ENCODE results near the gene SUCLG2.

Gene SUCLG2

DNA sequence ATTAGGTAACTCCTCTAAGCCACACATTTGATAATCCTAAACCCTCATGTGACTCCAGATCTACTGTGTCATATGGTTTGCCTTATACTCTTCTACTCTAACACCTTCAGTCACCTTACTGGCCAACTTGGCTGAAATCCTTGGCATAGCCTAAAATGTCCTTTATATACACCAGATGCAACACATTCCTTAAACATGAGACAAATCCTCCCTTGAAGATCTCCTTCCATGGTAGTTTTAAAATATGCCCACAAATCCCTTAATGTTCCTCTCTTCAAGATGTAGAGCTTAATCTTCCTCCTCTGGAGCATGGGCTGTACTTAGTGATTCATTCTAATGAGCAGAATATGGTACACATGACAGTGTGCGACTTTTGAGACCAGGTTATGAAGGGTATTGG lies 238.9 kb downstream of the SUCLG2 start:
- no peak overlapping the region for H3K4me3 ChIP-seq
- no peaks in the 10 kb centered on the region for H3K9me3 ChIP-seq
- no peak for DNase-seq (ENCODE audit: low spot score in 2 of 2)
- H3K27me3 ChIP-seq (ENCODE audit: low read depth), result no peaks in the 10 kb centered on the region
- H3K36me3 ChIP-seq (replicated peaks), result no peaks in the 10 kb centered on the region
- no peaks in the 10 kb centered on the region for H3K4me1 ChIP-seq
- in situ Hi-C loops (cut with MboI; ENCODE audit: low sequenced_read_pairs), result no loop called here

GRCh38 chr3:67414740-67415139 lies 239.7 kb downstream of the SUCLG2 start:
- Histone ChIP-seq H3K27me3 (ENCODE audit: low read depth) (no peaks in the 10 kb centered on the region), H3K4me3 (no peak overlapping the region), H3K36me3 (replicated peaks) (no peaks in the 10 kb centered on the region), H3K9me3 (no peaks in the 10 kb centered on the region), H3K4me1 (no peaks in the 10 kb centered on the region)
- no peak for DNase-seq (ENCODE audit: low spot score in 2 of 2)
- in situ Hi-C loops (cut with MboI; ENCODE audit: low sequenced_read_pairs), result no loop called here

- DNase-seq (ENCODE audit: low spot score in 2 of 2), result no peak
- in situ Hi-C loops (cut with MboI; ENCODE audit: low sequenced_read_pairs), result no loop called here
- H3K4me3 ChIP-seq, result no peak overlapping the region
- no peaks in the 10 kb centered on the region for H3K4me1 ChIP-seq
- H3K27me3 ChIP-seq (ENCODE audit: low read depth), result no peaks in the 10 kb centered on the region
- H3K36me3 ChIP-seq (replicated peaks), result no peaks in the 10 kb centered on the region
- H3K9me3 ChIP-seq, result no peaks in the 10 kb centered on the region
Measured at GRCh38 chr3:67405193-67405592, 249.2 kb downstream of the SUCLG2 start.

- no peak overlapping the region for H3K4me3 ChIP-seq
- no peaks in the 10 kb centered on the region for H3K9me3 ChIP-seq
- in situ Hi-C loops (cut with MboI; ENCODE audit: low sequenced_read_pairs), result no loop called here
- H3K27me3 ChIP-seq (ENCODE audit: low read depth), result no peaks in the 10 kb centered on the region
- DNase-seq (ENCODE audit: low spot score in 2 of 2), result no peak
- no peaks in the 10 kb centered on the region for H3K4me1 ChIP-seq
- H3K36me3 ChIP-seq (replicated peaks), result no peaks in the 10 kb centered on the region
Measured at GRCh38 chr3:67402873-67403272, 251.5 kb downstream of the SUCLG2 start.

DNA sequence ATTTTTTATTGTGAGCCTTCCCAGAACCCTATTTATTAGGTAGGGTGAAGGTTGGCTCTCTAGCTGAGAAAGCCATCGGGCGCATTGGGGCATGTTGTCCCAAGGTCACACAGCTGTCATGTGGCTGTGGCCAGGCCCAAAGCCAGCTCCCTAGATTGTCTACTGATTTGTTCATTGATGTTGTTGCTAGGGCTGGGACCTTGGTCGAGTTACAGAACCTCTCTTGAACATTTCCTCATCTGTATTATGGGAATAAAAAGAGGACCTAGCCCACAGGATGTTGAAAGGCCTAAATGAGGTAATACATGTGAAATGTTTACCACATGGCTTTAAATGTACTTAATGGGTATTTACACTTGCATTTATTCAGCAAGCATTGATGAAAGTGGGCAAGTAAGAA lies 252.5 kb downstream of the SUCLG2 start:
- in situ Hi-C loops (cut with MboI; ENCODE audit: low sequenced_read_pairs), result no loop called here
- no peaks in the 10 kb centered on the region for H3K36me3 ChIP-seq (replicated peaks)
- H3K27me3 ChIP-seq (ENCODE audit: low read depth), result no peaks in the 10 kb centered on the region
- H3K9me3 ChIP-seq, result no peaks in the 10 kb centered on the region
- H3K4me3 ChIP-seq, result no peak overlapping the region
- H3K4me1 ChIP-seq, result no peaks in the 10 kb centered on the region
- no peak for DNase-seq (ENCODE audit: low spot score in 2 of 2)

- in situ Hi-C loops (cut with MboI; ENCODE audit: low sequenced_read_pairs), result no loop called here
- Histone ChIP-seq H3K9me3 (no peaks in the 10 kb centered on the region), H3K4me1 (no peaks in the 10 kb centered on the region), H3K4me3 (no peak overlapping the region), H3K27me3 (ENCODE audit: low read depth) (no peaks in the 10 kb centered on the region), H3K36me3 (replicated peaks) (no peaks in the 10 kb centered on the region)
- DNase-seq (ENCODE audit: low spot score in 2 of 2), result no peak
Measured at GRCh38 chr3:67400476-67400875, 253.9 kb downstream of the SUCLG2 start.

DNA sequence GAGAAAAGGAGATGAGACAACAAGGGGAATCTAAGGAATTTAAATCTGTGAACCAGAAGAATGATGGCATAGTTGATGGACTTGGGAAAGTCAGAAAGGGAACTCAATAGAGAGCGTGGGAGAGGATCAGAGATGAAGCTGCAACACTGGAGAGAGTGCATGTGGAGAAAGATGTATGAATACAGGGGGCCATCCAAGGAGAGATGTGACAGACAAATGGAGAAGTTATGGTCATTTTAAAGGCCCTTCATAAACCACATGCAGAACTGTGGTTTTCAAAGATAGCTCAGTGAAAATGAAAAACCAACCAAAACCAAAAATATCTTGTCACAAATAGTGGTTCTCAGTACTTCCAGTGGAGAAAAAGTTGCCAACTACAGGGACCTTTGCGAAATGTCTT lies 265.2 kb downstream of the SUCLG2 start:
- in situ Hi-C loops (cut with MboI; ENCODE audit: low sequenced_read_pairs), result loop anchor here (10.0 to 25.0 kb wide), 2 partner anchors 396 to 1498 kb away; no protein-coding TSS in a partner anchor
- Histone ChIP-seq H3K36me3 (replicated peaks) (no peaks in the 10 kb centered on the region), H3K4me1 (no peaks in the 10 kb centered on the region), H3K9me3 (no peaks in the 10 kb centered on the region), H3K4me3 (no peak overlapping the region), H3K27me3 (ENCODE audit: low read depth) (no peaks in the 10 kb centered on the region)
- DNase-seq (ENCODE audit: low spot score in 2 of 2), result no peak

GRCh38 chr3:67388738-67389137 lies 265.7 kb downstream of the SUCLG2 start:
- no peaks in the 10 kb centered on the region for H3K36me3 ChIP-seq (replicated peaks)
- no peaks in the 10 kb centered on the region for H3K9me3 ChIP-seq
- in situ Hi-C loops (cut with MboI; ENCODE audit: low sequenced_read_pairs), result loop anchor here (10.0 to 25.0 kb wide), 2 partner anchors 396 to 1499 kb away; no protein-coding TSS in a partner anchor

DNA sequence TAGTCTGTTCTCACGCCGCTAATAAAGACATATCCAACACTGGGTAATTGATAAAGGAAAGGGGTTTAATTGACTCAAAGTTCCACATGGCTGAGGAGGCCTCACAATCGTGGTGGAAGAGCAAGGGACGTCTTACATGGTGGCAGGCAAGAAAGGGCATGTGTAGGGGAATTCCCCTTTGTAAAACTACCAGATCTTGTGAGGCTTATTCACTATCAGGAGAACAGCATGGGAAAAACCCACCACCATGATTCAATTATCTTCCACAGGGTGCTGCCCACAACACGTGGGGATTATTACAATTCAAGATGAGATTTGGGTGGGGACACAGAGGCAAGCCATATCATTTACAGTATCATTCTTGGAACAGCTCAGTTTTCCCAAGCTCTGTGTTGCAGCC lies 268.0 kb downstream of the SUCLG2 start:
- H3K4me3 ChIP-seq, result no peak overlapping the region
- in situ Hi-C loops (cut with MboI; ENCODE audit: low sequenced_read_pairs), result loop anchor here (10.0 to 25.0 kb wide), 2 partner anchors 398 to 1501 kb away; no protein-coding TSS in a partner anchor
- H3K36me3 ChIP-seq (replicated peaks), result no peaks in the 10 kb centered on the region
- DNase-seq (ENCODE audit: low spot score in 2 of 2), result no peak
- H3K27me3 ChIP-seq (ENCODE audit: low read depth), result no peaks in the 10 kb centered on the region
- H3K9me3 ChIP-seq, result no peaks in the 10 kb centered on the region
- no peaks in the 10 kb centered on the region for H3K4me1 ChIP-seq

More at GRCh38 chr3:67388738-67389137, 265.7 kb downstream of the SUCLG2 start:
- H3K4me1 ChIP-seq, result no peaks in the 10 kb centered on the region
- no peak for DNase-seq (ENCODE audit: low spot score in 2 of 2)
- H3K4me3 ChIP-seq, result no peak overlapping the region
- H3K27me3 ChIP-seq (ENCODE audit: low read depth), result no peaks in the 10 kb centered on the region

DNA sequence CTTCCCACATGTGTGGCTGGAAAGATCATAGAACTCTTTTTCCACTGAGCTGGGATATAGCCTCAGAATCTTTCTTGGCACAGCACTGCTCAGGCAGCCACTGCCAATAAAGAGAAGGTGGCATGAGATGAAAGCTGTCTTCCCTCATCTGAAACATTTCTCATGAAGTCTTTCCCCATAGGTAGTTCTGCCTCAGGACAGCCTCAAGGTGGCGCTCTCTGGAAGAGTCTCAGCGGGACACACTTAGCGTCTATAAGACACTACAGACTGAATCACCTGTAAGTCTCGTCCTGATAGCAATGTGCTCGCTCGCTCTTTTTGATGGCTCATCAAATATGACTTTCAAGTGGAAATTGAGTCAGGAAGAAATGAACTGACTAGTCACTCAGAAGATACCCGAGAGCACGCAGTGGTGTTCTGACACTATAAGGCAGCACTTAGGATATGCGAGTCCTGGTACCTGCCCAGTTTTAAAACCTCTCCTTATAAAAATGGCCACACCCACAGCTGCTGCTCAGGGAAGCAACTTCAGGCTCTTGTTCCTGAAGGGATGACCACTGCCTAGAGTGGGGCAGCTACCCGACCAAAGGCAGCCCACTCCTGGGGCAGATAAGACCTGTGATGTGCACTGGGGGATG lies 269.5 kb downstream of the SUCLG2 start:
- in situ Hi-C loops (cut with MboI; ENCODE audit: low sequenced_read_pairs), result loop anchor here (10.0 to 25.0 kb wide), 2 partner anchors 400 to 1502 kb away; no protein-coding TSS in a partner anchor
- no peaks in the 10 kb centered on the region for H3K9me3 ChIP-seq
- no peak overlapping the region for H3K4me3 ChIP-seq
- H3K4me1 ChIP-seq, result no peaks in the 10 kb centered on the region
- DNase-seq (ENCODE audit: low spot score in 2 of 2), result peak; percentile 50 to 80
- no peaks in the 10 kb centered on the region for H3K36me3 ChIP-seq (replicated peaks)
- H3K27me3 ChIP-seq (ENCODE audit: low read depth), result no peaks in the 10 kb centered on the region

- DNase-seq (ENCODE audit: low spot score in 2 of 2), result no peak
- H3K36me3 ChIP-seq (replicated peaks), result no peaks in the 10 kb centered on the region
- H3K27me3 ChIP-seq (ENCODE audit: low read depth), result no peaks in the 10 kb centered on the region
- no peaks in the 10 kb centered on the region for H3K9me3 ChIP-seq
- no peak overlapping the region for H3K4me3 ChIP-seq
- no peaks in the 10 kb centered on the region for H3K4me1 ChIP-seq
- in situ Hi-C loops (cut with MboI; ENCODE audit: low sequenced_read_pairs), result loop anchor here (10.0 to 25.0 kb wide), 2 partner anchors 401 to 1503 kb away; no protein-coding TSS in a partner anchor
Measured at GRCh38 chr3:67384016-67384415, 270.4 kb downstream of the SUCLG2 start.

DNA sequence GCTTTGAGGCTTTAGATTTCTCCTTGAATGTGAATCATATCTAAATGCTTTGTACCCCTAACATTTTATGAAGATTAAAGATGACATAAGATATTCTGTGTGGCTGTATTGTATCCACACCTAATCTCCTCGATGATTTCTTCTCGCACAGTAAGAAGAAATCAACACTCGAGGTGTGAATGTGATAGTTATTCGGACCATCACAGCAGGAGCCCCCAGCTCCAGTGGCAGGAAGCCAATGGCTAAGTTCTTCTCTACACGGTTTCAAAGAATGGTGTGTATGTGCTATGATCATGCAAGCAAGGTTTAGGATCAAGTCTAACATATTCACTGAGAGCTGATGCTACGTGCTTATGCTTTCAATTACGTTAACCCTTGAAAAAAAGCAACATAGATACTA lies 271.0 kb downstream of the SUCLG2 start:
- Histone ChIP-seq H3K4me3 (no peak overlapping the region), H3K27me3 (ENCODE audit: low read depth) (no peaks in the 10 kb centered on the region), H3K9me3 (no peaks in the 10 kb centered on the region), H3K36me3 (replicated peaks) (no peaks in the 10 kb centered on the region), H3K4me1 (no peaks in the 10 kb centered on the region)
- in situ Hi-C loops (cut with MboI; ENCODE audit: low sequenced_read_pairs), result loop anchor here (10.0 to 25.0 kb wide), 2 partner anchors 401 to 1504 kb away; no protein-coding TSS in a partner anchor
- no peak for DNase-seq (ENCODE audit: low spot score in 2 of 2)

DNA sequence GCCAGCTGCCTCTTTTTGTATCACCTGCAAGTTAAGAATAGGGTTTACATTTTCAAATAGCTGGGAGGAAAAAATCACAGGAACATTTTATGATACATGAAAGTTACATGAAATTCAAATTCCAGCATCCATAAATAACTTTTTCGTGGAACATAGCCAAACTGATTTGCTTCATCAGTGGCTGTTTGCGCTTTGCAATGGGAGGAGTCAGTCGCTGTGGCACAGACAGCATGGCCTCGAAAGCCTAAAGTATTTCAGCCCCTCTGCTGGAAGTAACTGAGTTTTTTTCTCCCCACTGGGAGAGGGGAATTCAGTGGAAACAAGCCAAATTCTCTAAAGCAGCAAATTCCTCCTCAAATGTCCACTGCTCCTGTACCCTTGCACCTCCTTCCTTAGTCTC lies 271.9 kb downstream of the SUCLG2 start:
- no peak for DNase-seq (ENCODE audit: low spot score in 2 of 2)
- in situ Hi-C loops (cut with MboI; ENCODE audit: low sequenced_read_pairs), result loop anchor here (10.0 to 25.0 kb wide), 2 partner anchors 402 to 1505 kb away; no protein-coding TSS in a partner anchor
- no peaks in the 10 kb centered on the region for H3K9me3 ChIP-seq
- H3K4me1 ChIP-seq, result no peaks in the 10 kb centered on the region
- no peak overlapping the region for H3K4me3 ChIP-seq
- no peaks in the 10 kb centered on the region for H3K27me3 ChIP-seq (ENCODE audit: low read depth)
- H3K36me3 ChIP-seq (replicated peaks), result no peaks in the 10 kb centered on the region

- H3K4me1 ChIP-seq, result no peaks in the 10 kb centered on the region
- no peaks in the 10 kb centered on the region for H3K9me3 ChIP-seq
- H3K36me3 ChIP-seq (replicated peaks), result no peaks in the 10 kb centered on the region
- in situ Hi-C loops (cut with MboI; ENCODE audit: low sequenced_read_pairs), result loop anchor here (10.0 to 25.0 kb wide), 2 partner anchors 403 to 1506 kb away; no protein-coding TSS in a partner anchor
- H3K27me3 ChIP-seq (ENCODE audit: low read depth), result no peaks in the 10 kb centered on the region
- H3K4me3 ChIP-seq, result no peak overlapping the region
- peak; percentile 18 to 40 for DNase-seq (ENCODE audit: low spot score in 2 of 2)
Measured at GRCh38 chr3:67381667-67382272, 272.6 kb downstream of the SUCLG2 start.
